ENCODE results near the gene C22orf42. TPM values are rescaled to one million over a fixed set of nuclear protein-coding genes. Genes with fewer than 3 reads are reported as not detected.

Gene C22orf42, protein sequence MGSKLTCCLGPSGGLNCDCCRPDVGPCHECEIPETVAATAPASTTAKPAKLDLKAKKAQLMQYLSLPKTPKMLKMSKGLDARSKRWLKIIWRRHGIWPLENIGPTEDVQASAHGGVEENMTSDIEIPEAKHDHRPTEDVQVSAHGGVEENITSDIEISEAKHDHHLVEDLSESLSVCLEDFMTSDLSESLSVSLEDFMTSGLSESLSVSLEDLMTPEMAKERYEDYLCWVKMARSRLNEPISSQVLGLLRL
- not detected for total RNA-seq

DNA sequence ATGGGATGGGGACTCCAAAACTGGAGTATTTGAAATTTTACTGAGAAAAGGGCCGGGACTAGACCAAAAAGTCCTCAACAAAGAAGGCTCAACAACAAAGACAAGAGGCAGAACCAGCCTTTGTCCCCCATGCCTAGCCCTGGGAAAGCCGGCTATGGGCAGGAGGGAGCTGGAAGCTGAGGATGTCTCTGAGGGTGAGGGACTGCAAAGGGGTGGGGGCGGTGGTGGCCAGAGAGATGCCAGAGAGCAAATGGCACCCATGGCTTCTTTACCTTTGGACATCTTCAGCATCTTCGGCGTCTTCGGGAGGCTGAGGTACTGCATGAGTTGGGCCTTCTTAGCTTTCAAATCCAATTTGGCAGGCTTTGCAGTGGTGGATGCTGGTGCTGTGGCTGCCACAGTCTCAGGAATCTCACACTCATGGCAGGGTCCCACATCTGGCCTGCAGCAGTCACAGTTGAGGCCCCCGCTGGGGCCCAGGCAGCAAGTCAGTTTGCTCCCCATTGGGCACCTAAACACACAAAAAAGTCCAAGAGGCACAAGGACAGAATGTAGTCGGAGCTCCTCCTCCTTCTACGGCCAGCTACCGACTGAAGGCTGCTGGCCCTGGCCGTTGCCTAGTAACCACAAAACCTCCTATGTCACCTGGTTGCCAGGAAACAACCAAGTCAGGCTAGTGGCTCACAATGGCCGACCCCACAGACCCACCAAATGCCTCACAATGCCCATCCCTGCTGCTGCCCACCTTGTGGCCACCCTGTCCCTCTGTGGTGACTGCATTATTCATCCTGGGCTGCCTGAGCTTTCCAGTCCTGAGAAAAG, at the start of gene C22orf42:
Gene C22orf42 (minus strand): TSS at position 592 of the 822 bp plus-strand sequence. CDS start 88 bp downstream, at position 504.
- TF ChIP-seq, protein P1, sequence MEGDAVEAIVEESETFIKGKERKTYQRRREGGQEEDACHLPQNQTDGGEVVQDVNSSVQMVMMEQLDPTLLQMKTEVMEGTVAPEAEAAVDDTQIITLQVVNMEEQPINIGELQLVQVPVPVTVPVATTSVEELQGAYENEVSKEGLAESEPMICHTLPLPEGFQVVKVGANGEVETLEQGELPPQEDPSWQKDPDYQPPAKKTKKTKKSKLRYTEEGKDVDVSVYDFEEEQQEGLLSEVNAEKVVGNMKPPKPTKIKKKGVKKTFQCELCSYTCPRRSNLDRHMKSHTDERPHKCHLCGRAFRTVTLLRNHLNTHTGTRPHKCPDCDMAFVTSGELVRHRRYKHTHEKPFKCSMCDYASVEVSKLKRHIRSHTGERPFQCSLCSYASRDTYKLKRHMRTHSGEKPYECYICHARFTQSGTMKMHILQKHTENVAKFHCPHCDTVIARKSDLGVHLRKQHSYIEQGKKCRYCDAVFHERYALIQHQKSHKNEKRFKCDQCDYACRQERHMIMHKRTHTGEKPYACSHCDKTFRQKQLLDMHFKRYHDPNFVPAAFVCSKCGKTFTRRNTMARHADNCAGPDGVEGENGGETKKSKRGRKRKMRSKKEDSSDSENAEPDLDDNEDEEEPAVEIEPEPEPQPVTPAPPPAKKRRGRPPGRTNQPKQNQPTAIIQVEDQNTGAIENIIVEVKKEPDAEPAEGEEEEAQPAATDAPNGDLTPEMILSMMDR (IDR thresholded peaks at IDR 0.05), result no peak
- ATAC-seq (ENCODE audit: low FRiP score), result no peak
- no peak for DNase-seq (ENCODE audit: low spot score)

DNA sequence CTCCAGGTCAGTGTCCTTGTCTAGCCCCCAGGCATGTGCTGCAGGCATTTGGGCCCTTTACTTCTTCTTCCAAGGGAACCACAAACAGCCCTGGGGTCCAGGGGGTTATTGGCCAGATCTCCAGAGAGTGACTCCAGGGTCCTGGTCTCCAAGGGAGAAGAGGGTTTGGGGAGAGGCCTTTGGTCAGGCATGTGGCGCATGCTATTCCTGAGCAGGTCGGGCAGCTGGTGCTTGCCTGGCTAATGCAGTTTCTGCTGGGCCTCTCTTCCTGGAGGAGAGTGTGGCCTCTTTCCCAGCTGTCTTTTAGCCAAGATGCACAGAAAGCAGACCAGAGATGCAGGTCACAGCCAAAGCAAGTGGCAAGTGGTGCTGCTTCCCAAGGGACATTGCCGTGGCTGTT, 49.6 kb upstream of the C22orf42 start:
- no peak for DNase-seq (ENCODE audit: low spot score)
- TF ChIP-seq, protein P1 (IDR thresholded peaks at IDR 0.05), result no peak
- ATAC-seq (ENCODE audit: low FRiP score), result no peak

DNA sequence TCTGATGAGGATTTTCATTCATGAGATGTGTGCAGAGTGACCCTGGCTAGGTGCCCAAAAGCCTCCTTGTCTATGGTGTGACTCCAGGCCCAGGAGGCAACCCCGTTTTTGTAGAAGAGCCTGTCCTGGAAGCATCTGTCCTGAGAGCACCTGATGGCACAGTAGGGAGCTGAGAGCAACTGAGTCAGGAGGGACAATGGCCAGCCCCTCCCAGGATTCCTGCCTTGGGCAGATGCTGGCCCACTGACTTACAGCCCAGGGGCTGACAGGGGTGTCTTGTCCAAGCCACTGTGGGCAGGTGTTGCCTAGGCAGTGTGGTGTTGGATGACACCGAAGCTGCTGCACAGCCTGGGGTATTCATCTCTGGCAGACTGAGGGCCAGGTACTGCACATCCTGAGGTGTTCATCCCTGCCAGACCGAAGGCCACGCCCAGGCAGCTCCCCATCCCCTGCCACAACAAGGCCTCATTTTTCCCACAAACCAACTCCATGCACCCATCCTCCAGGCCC, 48.9 kb upstream of the C22orf42 start:
- DNase-seq (ENCODE audit: low spot score) (no peak), ATAC-seq (ENCODE audit: low FRiP score) (no peak)
- TF ChIP-seq, protein P1 (IDR thresholded peaks at IDR 0.05), result no peak

DNA sequence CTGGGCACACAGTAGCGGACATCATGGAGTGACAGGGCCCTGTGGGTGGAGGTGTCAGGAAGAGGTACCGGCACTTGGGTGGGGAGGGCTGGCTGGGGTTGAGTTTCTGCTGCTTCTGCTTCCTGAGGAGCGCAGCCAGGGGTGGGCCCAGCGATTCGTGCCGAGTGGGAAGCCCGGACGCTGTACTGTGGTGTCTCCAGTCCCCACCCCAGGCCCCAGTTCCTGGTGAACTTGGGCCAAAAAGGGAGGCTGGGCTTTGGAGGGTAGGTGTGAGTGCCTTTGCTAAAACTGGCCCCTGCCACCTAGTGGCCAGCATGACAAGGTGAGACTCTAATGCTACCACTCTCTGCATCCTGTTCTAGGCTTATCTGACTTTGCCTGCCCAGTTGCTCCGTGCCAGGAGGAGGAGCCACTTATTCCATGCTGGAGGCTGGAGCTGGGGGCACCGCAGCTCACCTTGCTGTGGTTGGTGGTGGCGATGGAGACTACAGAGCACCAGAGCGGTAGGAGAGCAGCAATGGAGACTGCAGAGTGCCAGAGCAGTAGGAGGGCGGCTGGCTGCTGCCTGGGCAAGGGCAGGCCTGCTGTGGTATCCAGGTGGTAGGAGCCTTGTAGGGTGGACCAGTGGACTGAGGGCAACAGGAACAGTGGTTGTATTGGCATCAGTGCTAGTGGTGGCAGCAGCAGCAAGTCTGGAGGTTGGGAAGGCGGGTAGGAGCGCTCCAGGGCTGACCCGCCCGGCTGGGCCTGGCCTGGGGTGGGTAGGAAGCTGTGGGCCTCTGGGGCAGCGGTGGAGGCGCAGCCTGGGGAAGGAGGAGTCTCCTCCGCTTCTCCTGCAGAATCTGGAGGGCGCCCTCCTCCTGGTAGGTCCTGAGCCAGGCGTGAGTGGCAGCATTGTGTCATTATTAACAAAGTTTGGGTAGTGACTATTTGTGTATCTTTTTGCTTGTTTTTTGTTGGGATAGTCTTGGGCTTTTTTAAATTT, 48.0 kb upstream of the C22orf42 start:
- DNase-seq (ENCODE audit: low spot score) (no peak), ATAC-seq (ENCODE audit: low FRiP score) (no peak)
- TF ChIP-seq, protein P1 (IDR thresholded peaks at IDR 0.05), result no peak

DNA sequence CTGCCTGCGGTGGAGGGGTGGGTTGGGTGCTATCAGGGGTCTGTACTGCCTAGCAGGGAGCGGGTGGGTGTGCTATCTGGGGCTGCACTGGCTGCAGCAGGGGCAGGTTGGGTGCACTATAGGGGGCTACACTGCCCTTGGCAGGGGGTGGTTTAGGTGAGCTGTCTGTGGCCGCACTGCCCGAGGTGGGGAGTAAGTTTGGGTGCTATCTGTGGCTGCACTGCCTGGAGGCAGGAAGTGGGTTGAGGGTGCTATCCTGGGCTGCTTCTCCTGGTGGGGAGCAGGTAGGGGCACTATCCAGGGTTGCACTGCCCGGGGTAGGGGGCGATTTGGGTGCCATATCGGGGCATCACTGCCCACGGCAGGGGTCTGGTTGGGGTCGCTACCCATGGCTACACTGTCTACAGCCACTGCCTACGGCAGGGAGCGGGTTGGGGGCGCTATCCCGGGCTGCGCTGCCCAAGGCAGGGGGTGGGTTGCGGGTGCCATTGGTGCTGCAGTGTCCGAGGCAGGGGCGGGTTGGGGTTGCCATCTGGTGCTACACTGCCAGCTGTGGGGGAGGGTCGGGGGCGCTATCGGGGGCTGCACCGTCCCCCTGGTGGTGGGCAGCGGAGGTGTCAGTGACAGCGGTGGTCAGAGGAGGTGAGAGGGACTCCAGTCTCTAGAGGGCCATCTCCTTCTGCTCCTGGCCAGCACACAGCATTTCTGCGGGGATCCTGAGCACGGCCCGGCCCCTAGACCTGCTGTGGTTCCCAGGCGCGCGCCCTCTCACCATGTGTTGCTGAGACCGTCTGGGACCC, 47.1 kb upstream of the C22orf42 start:
- no peak for ATAC-seq (ENCODE audit: low FRiP score)
- TF ChIP-seq, protein P1 (IDR thresholded peaks at IDR 0.05), result no peak
- no peak for DNase-seq (ENCODE audit: low spot score)
